Sigmoid colon (tissue), 7 donors: ENCODE measurements around the gene APOL3. TPM values are rescaled to one million over a fixed set of nuclear protein-coding genes. Genes with fewer than 3 reads are reported as not detected.
"Not testable (repeated sequence)": the region's sequence is repeated elsewhere in the genome, so short reads cannot be mapped to it uniquely, and the experiment has no call there.

Experiments
- DNase-seq: peaks from one replicate; pipeline ENCODE4 v3.0.0-alpha.2; 2019
- H3K27ac ChIP-seq, 4 donors: fragments of 200-600 bp; sonication (generic); one replicate each; pipeline ENCODE4 v1.5.1; 2016 to 2019; ENCODE audit warnings: mild to moderate bottlenecking in 1 of 4
- H3K27me3 ChIP-seq, 3 donors: fragments of 200-600 bp; sonication (generic); one replicate each; pipeline ENCODE4 v1.5.1; 2019; ENCODE audit warnings: mild to moderate bottlenecking in 1 of 3
- H3K36me3 ChIP-seq, 4 donors: fragments of 200-600 bp; sonication (generic); one replicate each; pipeline ENCODE4 v1.5.1; 2016 to 2019
- H3K4me1 ChIP-seq, 4 donors: fragments of 200-600 bp; sonication (generic); one replicate each; pipeline ENCODE4 v1.5.1; 2017 to 2019
- H3K4me3 ChIP-seq, 4 donors: fragments of 200-600 bp; sonication (generic); one replicate each; pipeline ENCODE4 v1.5.1; 2017 to 2019; ENCODE audit warnings: mild to moderate bottlenecking in 2 of 4, moderate library complexity in 1 of 4
- H3K9me3 ChIP-seq, 4 donors: fragments of 200-600 bp in 3 of 4; sonication (generic) in 3 of 4; one replicate each; pipeline versions ENCODE4 v1.5.1 to v1.6.1; 2013 to 2019
- EP300 ChIP-seq, 4 donors: sonication (generic); formaldehyde crosslinking; IDR thresholded peaks; one replicate each; pipeline ENCODE4 v1.6.1; 2017; ENCODE audit warnings: antibody characterized with exemption in 4 of 4
- POLR2A ChIP-seq, 2 donors: fragments of 450-650 bp; IDR thresholded peaks; one replicate each; pipeline ENCODE4 v1.6.1; 2016; ENCODE audit warnings: antibody characterized with exemption in 2 of 2, mild to moderate bottlenecking in 2 of 2, moderate library complexity in 2 of 2
- POLR2AphosphoS5 ChIP-seq, 4 donors: sonication (generic); formaldehyde crosslinking; IDR thresholded peaks; one replicate each; pipeline ENCODE4 v1.6.1; 2017; ENCODE audit warnings: antibody characterized with exemption in 4 of 4
- WGBS, 2 donors: extraction: QIAGEN DNeasy Blood & Tissue Kit; methylation state at CpG; one replicate each; pipeline ENCODE4 v1.1.7; 2013; 5-methylcytosine and 5-hydroxymethylcytosine counted together
- intact Hi-C: fragments of 100-400 bp; cut with DNase I; formaldehyde crosslinking; loops from one replicate; pipeline ENCODE4 v1.15.1; 2023
- polyA plus RNA-seq, 3 donors: library from polyadenylated mRNA; stranded (reverse); fragments of 200-250 nt; gene quantifications; one replicate each; pipeline ENCODE4 v1.2.3, GENCODE V29; 2013
- total RNA-seq, 4 donors: library from RNA; depleted of rRNA; stranded (reverse); fragments of >200 nt; gene quantifications; one replicate each; pipeline ENCODE4 v1.1.0, GENCODE V29; 2016
- TF ChIP-seq, protein P1 (sequence below), 4 experiments: fragments of 450-650 bp in 3 of 4; fragments of 200-600 bp in 1 of 4; IDR thresholded peaks; one replicate each; pipeline ENCODE4 v1.5.1; 2016 to 2019; ENCODE audit warnings: antibody characterized with exemption in 4 of 4, mild to moderate bottlenecking in 3 of 4, moderate library complexity in 2 of 4
- donor health status: healthy with polysubstance abuse.
- donor health status: Bipolar disorder and iron deficiency.
- donor health status: healthy.

APOL3 gene, protein sequence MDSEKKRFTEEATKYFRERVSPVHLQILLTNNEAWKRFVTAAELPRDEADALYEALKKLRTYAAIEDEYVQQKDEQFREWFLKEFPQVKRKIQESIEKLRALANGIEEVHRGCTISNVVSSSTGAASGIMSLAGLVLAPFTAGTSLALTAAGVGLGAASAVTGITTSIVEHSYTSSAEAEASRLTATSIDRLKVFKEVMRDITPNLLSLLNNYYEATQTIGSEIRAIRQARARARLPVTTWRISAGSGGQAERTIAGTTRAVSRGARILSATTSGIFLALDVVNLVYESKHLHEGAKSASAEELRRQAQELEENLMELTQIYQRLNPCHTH
- total RNA-seq (10 to 100 TPM; 20.2 to 48.9 (median 31.2) TPM), polyA plus RNA-seq (10 to 100 TPM in 2 of 3 donors, 1 to 10 TPM in 1; 7.4 to 36.9 (median 22.2) TPM)

DNA sequence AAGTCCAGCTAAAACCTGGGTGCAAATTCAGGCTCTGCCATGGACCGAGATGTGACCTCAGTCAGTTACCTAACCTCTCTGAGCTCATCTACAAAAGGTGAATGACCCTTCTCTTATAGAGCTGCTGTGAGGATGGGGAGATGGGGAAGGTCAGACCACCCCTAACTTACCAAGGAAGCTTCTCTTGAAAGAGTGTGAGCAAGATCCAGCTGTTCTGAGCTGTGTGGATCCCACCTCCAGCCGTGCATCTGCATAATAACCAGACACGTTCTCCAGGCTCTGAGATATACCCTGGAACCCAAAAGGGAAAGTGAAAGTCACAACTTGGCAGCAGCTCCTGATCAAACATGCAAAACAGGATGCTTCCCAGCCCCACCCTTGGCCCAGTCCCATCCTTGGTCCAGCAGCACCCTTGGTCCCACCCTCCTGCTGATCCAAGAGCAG, at the start of gene APOL3:
APOL3 (minus strand) TSS at position 257 of the 444 bp plus-strand sequence. CDS start 11,700 bp downstream, outside the sequence.
- DNase-seq: peak; percentile 90
- Histone ChIP-seq H3K36me3 (no peaks in the 10 kb centered on the region), H3K27me3 (no peaks in the 10 kb centered on the region), H3K4me1 (peaks cover 0 to 48% (median 38%) of the 10 kb centered on the region in 4 donors), H3K9me3 (no peaks in the 10 kb centered on the region), H3K27ac (peak within 1 kb of the TSS; percentile 89 to 90 (median 90)), H3K4me3 (peak within 1 kb of the TSS; percentile 22 to 40 (median 36))
- TF ChIP-seq POLR2AphosphoS5 (IDR thresholded peaks at IDR 0.05) (peak; percentile 65 to 90 (median 74)), EP300 (IDR thresholded peaks at IDR 0.05) (no peak), POLR2A (IDR thresholded peaks at IDR 0.05) (peak in 1 of 2 donors; percentile 19)
- TF ChIP-seq, protein P1, sequence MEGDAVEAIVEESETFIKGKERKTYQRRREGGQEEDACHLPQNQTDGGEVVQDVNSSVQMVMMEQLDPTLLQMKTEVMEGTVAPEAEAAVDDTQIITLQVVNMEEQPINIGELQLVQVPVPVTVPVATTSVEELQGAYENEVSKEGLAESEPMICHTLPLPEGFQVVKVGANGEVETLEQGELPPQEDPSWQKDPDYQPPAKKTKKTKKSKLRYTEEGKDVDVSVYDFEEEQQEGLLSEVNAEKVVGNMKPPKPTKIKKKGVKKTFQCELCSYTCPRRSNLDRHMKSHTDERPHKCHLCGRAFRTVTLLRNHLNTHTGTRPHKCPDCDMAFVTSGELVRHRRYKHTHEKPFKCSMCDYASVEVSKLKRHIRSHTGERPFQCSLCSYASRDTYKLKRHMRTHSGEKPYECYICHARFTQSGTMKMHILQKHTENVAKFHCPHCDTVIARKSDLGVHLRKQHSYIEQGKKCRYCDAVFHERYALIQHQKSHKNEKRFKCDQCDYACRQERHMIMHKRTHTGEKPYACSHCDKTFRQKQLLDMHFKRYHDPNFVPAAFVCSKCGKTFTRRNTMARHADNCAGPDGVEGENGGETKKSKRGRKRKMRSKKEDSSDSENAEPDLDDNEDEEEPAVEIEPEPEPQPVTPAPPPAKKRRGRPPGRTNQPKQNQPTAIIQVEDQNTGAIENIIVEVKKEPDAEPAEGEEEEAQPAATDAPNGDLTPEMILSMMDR (IDR thresholded peaks at IDR 0.05): no peak
- intact Hi-C loops: no loop called here
- WGBS, 2 donors: 12 to 16% methylated on average over 3 of the region's 3 CpGs

DNA sequence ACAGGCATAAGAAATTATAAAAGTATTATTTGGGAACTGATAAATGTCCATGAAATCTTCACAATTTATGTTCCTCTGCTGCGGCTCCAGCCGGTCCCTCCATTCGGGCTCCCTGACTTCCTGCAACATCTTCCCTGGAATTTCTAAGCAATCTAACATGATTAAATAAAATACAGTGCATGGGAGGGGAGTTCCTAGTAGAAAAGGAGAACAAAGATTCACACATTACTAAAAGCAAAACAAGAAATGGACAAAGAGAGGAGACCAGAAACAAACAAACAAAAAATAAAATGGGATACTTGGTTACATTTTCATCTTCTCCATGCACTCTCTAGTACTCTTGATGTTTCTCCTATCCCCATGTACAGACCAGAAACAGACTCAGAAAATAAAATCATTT, 49.7 kb upstream of the APOL3 start:
- intact Hi-C loops: no loop called here
- Histone ChIP-seq H3K4me3 (no peak overlapping the region), H3K36me3 (no peaks in the 10 kb centered on the region), H3K27ac (no peak overlapping the region), H3K27me3 (no peaks in the 10 kb centered on the region), H3K4me1 (peaks cover 0 to 7% (median 0%) of the 10 kb centered on the region in 4 donors), H3K9me3 (no peaks in the 10 kb centered on the region)
- WGBS, 2 donors: 88 to 95% methylated on average over 3 of the region's 3 CpGs
- no peak for DNase-seq
- no peak for TF ChIP-seq POLR2AphosphoS5 (IDR thresholded peaks at IDR 0.05)
- TF ChIP-seq EP300 (IDR thresholded peaks at IDR 0.05): no peak
- TF ChIP-seq, protein P1 (IDR thresholded peaks at IDR 0.05): no peak
- TF ChIP-seq POLR2A (IDR thresholded peaks at IDR 0.05): no peak

DNA sequence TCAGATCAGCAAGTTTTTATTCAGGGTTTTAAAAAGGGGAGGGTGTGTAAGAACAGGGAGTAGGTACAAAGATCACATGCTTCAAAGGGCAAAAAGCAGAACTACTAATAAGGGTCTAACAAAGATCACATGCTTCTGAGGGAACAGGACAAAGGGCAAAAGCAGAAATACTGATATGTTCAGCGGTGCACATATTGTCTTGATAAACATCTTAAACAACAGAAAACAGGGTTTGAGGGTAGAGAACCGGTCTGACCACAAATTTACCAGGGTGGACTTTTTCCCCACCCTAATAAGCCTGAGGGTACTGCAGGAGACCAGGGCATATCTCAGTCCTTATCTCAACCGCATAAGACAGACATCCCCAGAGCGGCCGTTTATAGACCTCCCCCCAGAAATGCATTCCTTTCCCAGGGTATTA, 48.9 kb upstream of the APOL3 start:
- intact Hi-C loops, H3K9me3 ChIP-seq, H3K27me3 ChIP-seq, H3K4me1 ChIP-seq, H3K36me3 ChIP-seq, H3K27ac ChIP-seq, DNase-seq, H3K4me3 ChIP-seq: not testable (repeated sequence)
- WGBS, 2 donors: 64 to 70% methylated on average over 5 of the region's 5 CpGs

DNA sequence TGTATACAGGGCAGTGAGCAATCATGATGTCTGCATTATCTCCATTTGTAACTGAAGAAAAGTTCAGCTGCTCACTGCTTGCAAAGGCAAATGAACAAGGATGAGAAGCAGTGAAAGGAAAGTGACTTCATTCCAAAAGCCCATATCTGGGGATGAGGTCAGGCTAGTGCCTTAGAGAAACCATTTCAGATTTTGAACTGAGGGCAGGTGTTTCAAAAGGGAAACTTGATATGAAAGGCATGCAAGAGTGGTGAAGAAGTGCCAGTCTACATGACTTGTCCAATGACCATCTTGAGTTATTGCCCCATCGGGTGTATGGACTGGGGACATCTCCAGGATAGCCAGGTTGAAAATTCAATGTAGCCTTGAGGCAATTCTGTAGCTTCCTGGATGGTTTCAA, 48.4 kb upstream of the APOL3 start:
- H3K4me3 ChIP-seq: no peak overlapping the region
- peaks cover 0 to 7% (median 0%) of the 10 kb centered on the region in 4 donors for H3K4me1 ChIP-seq
- no peaks in the 10 kb centered on the region for H3K9me3 ChIP-seq
- WGBS, 2 donors: 96 to 100% methylated on average over 1 of the region's 1 CpG
- H3K36me3 ChIP-seq: no peaks in the 10 kb centered on the region
- DNase-seq: no peak
- TF ChIP-seq, protein P1 (IDR thresholded peaks at IDR 0.05): no peak
- TF ChIP-seq EP300 (IDR thresholded peaks at IDR 0.05): no peak
- no peak for TF ChIP-seq POLR2AphosphoS5 (IDR thresholded peaks at IDR 0.05)
- no peak for TF ChIP-seq POLR2A (IDR thresholded peaks at IDR 0.05)
- H3K27me3 ChIP-seq: no peaks in the 10 kb centered on the region
- H3K27ac ChIP-seq: no peak overlapping the region
- intact Hi-C loops: no loop called here

DNA sequence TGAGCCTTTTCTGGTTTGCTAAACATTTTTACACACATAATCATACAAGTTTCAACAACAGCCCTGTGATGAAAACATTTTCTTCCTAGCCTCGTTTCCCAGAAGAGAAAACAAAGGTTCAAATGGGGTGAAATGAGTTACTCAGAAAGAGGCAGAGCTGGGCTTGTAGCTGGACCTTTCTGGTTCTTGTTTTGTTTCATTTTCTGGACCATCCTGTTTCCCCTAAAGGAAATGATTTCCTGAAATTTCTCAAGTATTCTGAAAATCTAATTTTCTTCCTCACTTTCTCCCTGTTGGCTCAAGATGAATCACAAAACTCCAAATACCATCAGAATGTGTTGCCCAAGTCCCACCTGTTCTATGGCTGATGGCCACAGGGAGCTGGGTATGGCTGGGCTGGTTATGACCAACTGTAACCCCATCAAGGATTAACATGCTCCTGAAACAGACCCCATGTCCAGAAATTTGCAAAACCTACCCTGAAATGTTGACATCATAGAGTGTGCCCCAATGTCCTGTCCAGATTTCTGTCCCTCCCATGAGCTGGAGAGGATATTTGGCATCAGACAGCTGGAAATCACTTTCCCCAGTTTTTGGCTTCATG, 47.7 kb upstream of the APOL3 start:
- no peaks in the 10 kb centered on the region for H3K36me3 ChIP-seq
- 42 to 51% methylated on average over 1 of the region's 1 CpG for WGBS, 2 donors
- no peaks in the 10 kb centered on the region for H3K9me3 ChIP-seq
- TF ChIP-seq POLR2AphosphoS5 (IDR thresholded peaks at IDR 0.05): no peak
- TF ChIP-seq POLR2A (IDR thresholded peaks at IDR 0.05): no peak
- TF ChIP-seq, protein P1 (IDR thresholded peaks at IDR 0.05): no peak
- no peak for TF ChIP-seq EP300 (IDR thresholded peaks at IDR 0.05)
- H3K27me3 ChIP-seq: no peaks in the 10 kb centered on the region
- DNase-seq: no peak
- H3K4me3 ChIP-seq: no peak overlapping the region
- H3K27ac ChIP-seq: no peak overlapping the region
- intact Hi-C loops: no loop called here
- H3K4me1 ChIP-seq: peaks cover 0 to 7% (median 0%) of the 10 kb centered on the region in 4 donors
